Measurements from ENCODE around the gene TBCD.

TBCD gene

DNA sequence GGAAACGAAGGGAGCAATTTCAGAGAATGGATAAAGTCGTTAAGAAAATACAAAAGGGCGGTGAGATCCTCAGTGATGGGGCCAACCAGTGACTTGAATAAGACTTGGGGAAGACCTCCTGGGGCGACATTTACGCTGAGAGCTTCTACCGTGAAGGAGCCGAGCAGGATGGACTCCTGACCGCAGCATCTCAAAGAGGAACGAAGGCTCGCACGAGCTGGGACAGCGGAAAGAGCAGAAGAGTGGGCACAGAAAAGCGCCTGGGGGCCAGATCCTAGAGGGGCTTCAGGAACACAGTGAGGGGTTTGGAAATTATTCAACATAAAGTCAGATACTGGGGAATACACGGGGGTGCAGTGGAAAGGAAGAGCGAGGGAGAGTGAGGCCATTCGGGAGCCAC lies 70.4 kb downstream of the TBCD start:
- Histone ChIP-seq H3K4me3 (ENCODE audit: severe bottlenecking) (no peak overlapping the region), H3K27ac (ENCODE audit: poor library complexity, severe bottlenecking) (no peak overlapping the region)
- TF ChIP-seq, protein P1, sequence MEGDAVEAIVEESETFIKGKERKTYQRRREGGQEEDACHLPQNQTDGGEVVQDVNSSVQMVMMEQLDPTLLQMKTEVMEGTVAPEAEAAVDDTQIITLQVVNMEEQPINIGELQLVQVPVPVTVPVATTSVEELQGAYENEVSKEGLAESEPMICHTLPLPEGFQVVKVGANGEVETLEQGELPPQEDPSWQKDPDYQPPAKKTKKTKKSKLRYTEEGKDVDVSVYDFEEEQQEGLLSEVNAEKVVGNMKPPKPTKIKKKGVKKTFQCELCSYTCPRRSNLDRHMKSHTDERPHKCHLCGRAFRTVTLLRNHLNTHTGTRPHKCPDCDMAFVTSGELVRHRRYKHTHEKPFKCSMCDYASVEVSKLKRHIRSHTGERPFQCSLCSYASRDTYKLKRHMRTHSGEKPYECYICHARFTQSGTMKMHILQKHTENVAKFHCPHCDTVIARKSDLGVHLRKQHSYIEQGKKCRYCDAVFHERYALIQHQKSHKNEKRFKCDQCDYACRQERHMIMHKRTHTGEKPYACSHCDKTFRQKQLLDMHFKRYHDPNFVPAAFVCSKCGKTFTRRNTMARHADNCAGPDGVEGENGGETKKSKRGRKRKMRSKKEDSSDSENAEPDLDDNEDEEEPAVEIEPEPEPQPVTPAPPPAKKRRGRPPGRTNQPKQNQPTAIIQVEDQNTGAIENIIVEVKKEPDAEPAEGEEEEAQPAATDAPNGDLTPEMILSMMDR (IDR thresholded peaks at IDR 0.05; ENCODE audit: poor library complexity, severe bottlenecking), result no peak

DNA sequence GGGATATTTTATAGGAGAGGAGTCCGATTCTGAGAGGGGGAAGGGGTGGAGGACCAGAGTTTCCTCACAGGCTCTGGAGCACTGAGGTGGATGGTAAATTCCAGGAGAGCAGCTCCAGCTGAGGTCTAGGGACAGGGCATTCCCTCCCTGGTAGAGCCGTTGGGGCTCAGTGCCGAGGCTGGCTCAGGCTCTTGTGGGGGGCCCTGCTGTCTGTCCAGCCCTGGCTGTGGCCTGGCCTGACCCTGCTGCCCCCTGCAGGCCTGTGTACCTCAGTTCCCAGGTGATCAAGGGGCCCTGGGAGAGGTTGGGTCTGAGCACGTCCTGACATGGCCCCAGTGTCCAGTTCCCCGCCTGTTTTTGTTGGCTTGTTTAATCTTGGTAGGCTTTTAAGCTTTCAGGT lies 71.1 kb downstream of the TBCD start:
- no peaks in the 10 kb centered on the region for H3K27me3 ChIP-seq (ENCODE audit: insufficient read depth, poor library complexity, severe bottlenecking)
- peaks cover 46% of the 10 kb centered on the region for H3K36me3 ChIP-seq (ENCODE audit: low read depth)
- H3K9me3 ChIP-seq (ENCODE audit: severe bottlenecking), result peaks cover 5% of the 10 kb centered on the region
- H3K4me3 ChIP-seq (ENCODE audit: severe bottlenecking), result no peak overlapping the region
- no peak overlapping the region for H3K27ac ChIP-seq (ENCODE audit: poor library complexity, severe bottlenecking)
- TF ChIP-seq, protein P1 (IDR thresholded peaks at IDR 0.05; ENCODE audit: poor library complexity, severe bottlenecking), result no peak
- peak; percentile 38; the same call in 1 of the 3 replicates for ATAC-seq (ENCODE audit: low read depth)
- DNase-seq (ENCODE audit: low spot score), result no peak
- no peaks in the 10 kb centered on the region for H3K4me1 ChIP-seq (ENCODE audit: insufficient read depth, poor library complexity, severe bottlenecking)

More for the DNA sequence above, 70.4 kb downstream of the TBCD start:
- peak; percentile 29 for DNase-seq (ENCODE audit: low spot score)
- peaks cover 53% of the 10 kb centered on the region for H3K36me3 ChIP-seq (ENCODE audit: low read depth)
- no peaks in the 10 kb centered on the region for H3K27me3 ChIP-seq (ENCODE audit: insufficient read depth, poor library complexity, severe bottlenecking)
- no peaks in the 10 kb centered on the region for H3K4me1 ChIP-seq (ENCODE audit: insufficient read depth, poor library complexity, severe bottlenecking)
- peaks cover 5% of the 10 kb centered on the region for H3K9me3 ChIP-seq (ENCODE audit: severe bottlenecking)
- ATAC-seq (ENCODE audit: low read depth), result no peak

DNA sequence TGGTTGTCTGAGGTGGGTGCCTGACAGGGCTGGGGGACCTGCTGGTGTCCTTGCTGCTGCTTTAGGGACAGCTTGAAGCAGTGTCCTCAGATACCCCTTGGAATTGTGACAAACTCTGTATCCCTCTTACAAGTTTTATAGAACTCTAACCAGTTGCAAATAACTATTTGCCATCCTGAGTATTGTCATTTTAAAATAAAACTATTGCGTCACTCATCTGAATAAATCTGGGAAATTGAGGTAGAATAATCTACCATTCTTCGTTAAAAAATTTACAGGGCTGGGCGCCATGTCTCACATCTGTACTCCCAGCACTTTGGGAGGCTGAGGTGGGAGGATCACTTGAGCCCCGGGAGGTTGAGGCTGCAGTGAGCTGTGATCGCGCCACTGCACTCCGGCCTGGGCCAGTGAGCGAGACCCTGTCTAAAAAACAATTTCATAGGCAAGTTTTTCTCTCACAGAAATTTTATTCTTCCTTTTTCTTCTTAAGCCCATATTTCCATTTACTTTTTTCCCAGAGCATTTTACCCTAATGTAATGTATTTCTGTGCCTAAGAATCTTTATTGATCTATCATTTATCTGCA lies 73.8 kb downstream of the TBCD start:
- TF ChIP-seq, protein P1 (IDR thresholded peaks at IDR 0.05; ENCODE audit: poor library complexity, severe bottlenecking), result no peak
- ATAC-seq (ENCODE audit: low read depth) (no peak), DNase-seq (ENCODE audit: low spot score) (peak; percentile 12)
- Histone ChIP-seq H3K4me1 (ENCODE audit: insufficient read depth, poor library complexity, severe bottlenecking) (no peaks in the 10 kb centered on the region), H3K9me3 (ENCODE audit: severe bottlenecking) (no peaks in the 10 kb centered on the region), H3K27ac (ENCODE audit: poor library complexity, severe bottlenecking) (no peak overlapping the region), H3K27me3 (ENCODE audit: insufficient read depth, poor library complexity, severe bottlenecking) (no peaks in the 10 kb centered on the region), H3K36me3 (ENCODE audit: low read depth) (peaks cover 43% of the 10 kb centered on the region), H3K4me3 (ENCODE audit: severe bottlenecking) (no peak overlapping the region)

DNA sequence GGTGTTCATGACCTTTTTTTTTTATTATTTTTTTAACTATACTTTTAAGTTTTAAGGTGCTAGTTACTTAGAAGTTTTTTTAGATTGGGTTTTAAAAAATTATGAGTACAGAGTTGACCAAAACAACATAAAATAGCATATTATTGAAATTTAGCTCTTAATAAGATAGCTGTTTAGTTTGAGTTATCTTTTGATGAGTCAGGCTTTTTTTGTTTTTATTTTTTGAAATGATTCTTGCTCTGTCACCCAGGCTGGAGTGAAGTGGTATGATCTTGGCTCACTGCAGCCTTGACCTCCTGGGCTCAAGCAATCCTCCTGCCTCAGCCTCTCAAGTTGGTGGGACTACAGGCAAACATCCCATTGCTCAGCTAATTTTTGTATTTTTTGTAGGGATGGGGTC lies 74.3 kb downstream of the TBCD start:
- DNase-seq (ENCODE audit: low spot score) (no peak), ATAC-seq (ENCODE audit: low read depth) (no peak)
- no peak overlapping the region for H3K27ac ChIP-seq (ENCODE audit: poor library complexity, severe bottlenecking)
- peaks cover 40% of the 10 kb centered on the region for H3K36me3 ChIP-seq (ENCODE audit: low read depth)
- H3K4me1 ChIP-seq (ENCODE audit: insufficient read depth, poor library complexity, severe bottlenecking), result no peaks in the 10 kb centered on the region
- H3K27me3 ChIP-seq (ENCODE audit: insufficient read depth, poor library complexity, severe bottlenecking), result no peaks in the 10 kb centered on the region
- no peak overlapping the region for H3K4me3 ChIP-seq (ENCODE audit: severe bottlenecking)
- no peaks in the 10 kb centered on the region for H3K9me3 ChIP-seq (ENCODE audit: severe bottlenecking)
- TF ChIP-seq, protein P1 (IDR thresholded peaks at IDR 0.05; ENCODE audit: poor library complexity, severe bottlenecking), result no peak

DNA sequence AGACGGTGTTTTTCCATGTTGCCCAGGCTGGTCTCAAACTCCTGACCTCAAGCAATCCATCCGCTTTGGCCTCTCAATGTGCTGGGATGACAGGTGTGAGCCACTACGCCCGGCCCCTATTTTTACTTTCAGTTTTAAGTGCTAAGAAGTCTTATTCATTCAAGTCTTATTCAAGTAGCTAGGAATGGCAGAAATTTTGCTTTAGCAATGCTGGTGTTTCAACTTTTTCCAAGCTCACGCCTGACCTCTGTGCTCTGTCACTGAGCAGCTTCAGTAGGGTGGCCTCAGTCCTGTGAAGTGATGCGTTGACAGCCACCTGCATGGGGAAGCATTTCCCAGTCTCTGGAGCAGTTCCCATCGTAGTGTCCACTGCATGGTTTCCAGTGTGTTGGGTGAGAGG lies 75.1 kb downstream of the TBCD start:
- Histone ChIP-seq H3K9me3 (ENCODE audit: severe bottlenecking) (no peaks in the 10 kb centered on the region), H3K27me3 (ENCODE audit: insufficient read depth, poor library complexity, severe bottlenecking) (no peaks in the 10 kb centered on the region), H3K4me1 (ENCODE audit: insufficient read depth, poor library complexity, severe bottlenecking) (no peaks in the 10 kb centered on the region), H3K4me3 (ENCODE audit: severe bottlenecking) (no peak overlapping the region), H3K36me3 (ENCODE audit: low read depth) (peaks cover 35% of the 10 kb centered on the region), H3K27ac (ENCODE audit: poor library complexity, severe bottlenecking) (no peak overlapping the region)
- TF ChIP-seq, protein P1 (IDR thresholded peaks at IDR 0.05; ENCODE audit: poor library complexity, severe bottlenecking), result no peak
- no peak for DNase-seq (ENCODE audit: low spot score)
- ATAC-seq (ENCODE audit: low read depth), result no peak

Data from RWPE2 (cell line).